HG02852 (cell line): Measurements from ENCODE around the gene GIMAP8.
"Not testable (repeated sequence)": the region's sequence is repeated elsewhere in the genome, so short reads cannot be mapped to it uniquely, and the experiment has no call there.

Source experiments
- ATAC-seq: cut with Tn5 transposase; IDR thresholded peaks from one replicate; pipeline ENCODE4 v1.9.1; 2021; ENCODE audit warnings: mild to moderate bottlenecking, moderate library complexity; ENCODE audit not compliant: unreplicated experiment

Gene GIMAP8

DNA sequence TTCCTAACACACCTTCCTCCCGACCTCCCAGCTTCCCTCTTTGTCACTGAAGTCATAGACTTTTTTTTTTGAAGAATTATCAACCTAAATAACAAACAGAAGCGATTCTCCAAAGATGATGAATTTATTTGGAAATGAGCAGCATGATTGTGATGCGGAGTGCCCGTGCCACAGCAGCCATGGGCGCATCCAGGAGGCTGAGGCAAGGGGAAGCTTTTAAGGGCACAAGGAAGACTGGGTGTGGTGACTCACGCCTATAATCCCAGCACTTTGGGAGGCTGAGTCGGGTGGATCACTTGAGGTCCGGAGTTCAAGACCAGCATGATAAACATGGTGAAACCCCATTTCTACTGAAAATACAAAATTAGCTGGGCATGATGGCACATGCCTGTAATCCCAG, 16.2 kb upstream of the GIMAP8 start:
- no peak for ATAC-seq

DNA sequence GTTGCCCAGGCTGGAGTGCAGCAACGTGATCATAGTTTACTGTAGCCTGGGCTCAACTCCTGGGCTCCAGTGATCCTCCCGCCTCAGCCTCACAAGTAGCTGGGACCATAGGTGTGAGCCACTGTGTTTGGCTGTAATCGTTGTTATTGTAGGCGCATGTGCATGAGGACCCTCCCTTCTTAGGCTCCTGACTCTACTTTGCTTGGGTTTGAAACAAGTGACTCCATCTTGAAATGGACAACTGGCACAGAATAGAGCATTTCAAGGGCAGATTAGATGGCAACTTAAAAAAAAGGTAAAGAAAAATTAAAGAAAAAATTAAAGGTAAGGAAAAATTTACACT, 15.4 kb upstream of the GIMAP8 start:
- no peak for ATAC-seq

DNA sequence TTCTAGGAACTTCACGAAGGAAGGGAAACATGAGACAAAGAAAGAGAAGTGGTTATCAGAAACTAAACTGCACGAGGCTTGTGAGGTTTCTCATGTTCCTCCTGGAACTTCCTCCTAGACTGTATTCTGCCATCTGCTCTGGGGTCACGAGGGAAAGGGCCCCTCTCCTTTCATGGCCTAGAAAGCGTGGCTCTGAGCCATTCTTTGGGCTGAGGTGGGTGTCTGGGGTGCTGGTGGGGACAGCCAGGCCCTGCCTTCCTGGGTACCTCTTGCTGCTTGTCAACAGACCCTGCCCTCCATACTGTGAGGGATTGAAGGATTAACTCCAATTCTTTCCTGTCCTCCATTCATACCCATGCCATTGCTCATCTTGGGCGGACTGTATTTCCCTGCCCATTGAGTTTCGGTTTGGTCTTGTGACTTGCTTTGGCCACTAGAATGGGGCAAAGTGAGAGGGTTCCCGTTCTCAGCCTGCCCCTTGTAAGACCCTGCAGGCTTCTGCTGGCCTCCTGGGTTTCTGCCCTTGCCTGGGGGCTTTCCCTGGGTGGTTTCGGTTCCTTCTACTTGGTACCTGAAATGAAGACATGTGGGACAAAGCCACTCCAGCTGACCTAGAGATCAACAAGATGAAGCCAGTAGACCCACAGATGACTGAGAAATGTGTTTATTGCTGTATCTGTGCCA, 14.9 kb upstream of the GIMAP8 start:
- ATAC-seq, result peak; percentile 90

DNA sequence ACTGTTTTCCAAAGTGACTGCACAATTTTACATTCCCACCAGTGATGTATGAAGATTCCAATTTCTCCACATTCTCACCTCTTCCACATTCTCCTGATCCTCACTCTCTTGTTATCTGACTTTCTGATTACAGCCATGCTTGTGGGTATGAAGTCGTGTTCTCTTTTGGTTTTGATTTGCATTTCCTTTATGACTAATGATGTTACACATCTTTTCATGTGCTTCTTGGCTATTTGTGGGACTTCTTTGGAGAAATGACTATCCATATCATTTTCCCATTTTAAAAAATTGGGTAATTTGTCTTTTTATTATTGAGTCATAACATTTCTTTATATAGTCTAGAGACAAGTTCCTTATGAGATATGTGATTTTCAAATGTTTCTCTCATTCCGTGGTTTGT, 10.5 kb upstream of the GIMAP8 start:
- ATAC-seq, result no peak

DNA sequence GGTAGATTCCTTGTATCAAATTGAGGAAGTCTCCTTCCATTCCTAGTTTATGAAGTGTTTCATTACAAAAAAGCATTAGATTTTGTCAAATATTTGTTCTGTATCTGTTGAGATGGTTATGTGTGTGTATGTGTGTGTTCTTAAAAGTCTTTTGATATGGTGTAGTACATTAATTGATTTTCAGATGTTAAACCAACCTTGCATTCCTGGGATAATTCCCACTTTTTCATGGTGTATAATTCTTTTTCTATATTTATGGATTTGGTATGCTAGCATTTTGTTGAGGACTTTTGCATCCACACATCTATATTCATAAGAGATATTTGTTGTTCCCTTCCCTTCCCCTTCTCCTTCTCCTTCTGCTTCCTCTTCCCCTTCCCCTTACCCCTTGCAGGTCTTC, 8.9 kb upstream of the GIMAP8 start:
- ATAC-seq, result no peak

DNA sequence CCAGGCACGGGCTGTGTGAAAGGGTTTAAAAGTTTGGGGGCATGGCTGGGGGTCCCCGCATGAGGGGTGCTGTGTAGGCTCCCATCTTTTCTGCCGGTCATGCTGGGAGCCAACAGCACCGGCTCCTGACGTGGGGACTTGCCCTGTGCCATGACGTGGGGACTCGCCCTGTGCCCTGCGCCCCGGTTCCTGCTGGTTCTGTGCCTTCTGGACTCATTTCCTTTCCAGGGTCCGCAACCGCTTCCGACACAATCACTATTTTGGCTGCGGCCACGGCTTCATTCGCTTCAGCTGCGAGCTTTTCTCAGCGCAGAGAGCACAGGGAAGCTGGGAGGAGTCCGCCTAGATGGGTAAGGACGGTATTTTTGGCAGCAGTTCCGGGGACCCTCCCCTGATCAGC, 7.6 kb upstream of the GIMAP8 start:
- no peak for ATAC-seq

DNA sequence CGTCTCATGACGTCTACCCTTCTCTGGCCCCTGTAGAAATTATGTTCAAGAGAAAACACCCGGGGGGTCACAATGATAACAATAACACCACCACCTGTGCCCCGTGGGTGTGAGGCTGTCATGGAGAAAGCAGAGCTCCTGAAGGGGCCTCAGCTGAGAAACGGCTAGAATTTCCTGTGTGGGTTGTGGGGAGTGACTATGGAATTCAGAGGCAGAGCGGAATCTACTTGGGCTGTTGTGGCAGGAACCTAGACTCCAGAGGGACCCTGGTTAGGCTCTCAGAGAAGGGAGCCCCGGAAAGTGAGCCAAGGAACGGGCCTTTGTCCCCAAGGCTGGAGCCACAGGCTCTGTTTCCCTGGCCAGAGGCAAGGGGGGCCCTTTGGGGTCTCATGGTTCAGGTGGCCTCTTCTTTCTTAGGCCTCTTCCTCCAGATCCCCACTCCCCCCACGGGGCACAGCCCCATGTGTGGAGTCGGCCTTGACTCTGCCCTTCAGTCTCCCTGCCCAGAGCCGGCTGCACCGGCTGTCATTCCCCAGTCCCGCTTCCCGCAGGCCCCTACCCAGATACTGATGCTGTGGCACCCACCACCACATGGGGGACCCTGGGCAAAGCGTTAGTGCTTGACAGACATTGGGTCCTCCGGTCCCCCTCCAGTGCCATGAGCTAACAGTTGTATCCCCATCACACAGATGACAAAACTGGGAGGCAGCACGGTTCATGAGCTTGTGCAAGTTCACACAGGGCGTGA, 6.5 kb upstream of the GIMAP8 start:
- ATAC-seq, result no peak

DNA sequence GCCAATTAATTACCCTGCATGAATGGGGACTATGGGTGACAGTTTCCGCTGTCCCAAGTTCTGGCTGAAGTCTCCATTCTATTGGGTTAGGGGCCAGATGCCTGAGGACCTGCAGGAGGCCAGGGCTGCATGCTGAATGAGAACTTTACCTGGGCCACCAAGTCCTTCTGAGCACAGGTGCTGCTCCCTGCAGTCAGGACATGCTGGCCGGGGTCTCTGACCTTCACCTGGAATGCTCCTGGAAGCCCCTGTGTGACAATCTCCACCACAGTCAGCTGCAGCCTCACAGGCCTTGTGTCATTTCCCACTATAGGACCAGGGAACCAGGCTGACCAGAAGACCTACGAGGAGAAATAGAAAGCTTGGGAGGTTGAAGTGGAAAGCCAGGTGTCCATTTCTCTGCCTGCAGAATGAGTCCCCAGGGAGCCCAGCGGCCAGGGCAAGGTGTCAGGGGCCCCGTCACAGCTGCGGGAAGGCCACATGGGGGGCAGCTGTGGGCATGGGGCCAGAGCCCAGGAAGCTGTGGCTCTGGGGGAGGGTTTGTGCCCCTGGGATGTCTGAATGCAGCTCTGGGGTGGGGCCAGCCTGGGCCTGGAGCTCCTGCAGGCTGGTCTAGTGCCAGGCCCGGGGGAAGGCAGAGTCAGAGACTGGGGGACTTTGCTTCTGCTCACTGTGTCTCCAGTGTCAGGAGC, 5.6 kb upstream of the GIMAP8 start:
- ATAC-seq, result no peak

DNA sequence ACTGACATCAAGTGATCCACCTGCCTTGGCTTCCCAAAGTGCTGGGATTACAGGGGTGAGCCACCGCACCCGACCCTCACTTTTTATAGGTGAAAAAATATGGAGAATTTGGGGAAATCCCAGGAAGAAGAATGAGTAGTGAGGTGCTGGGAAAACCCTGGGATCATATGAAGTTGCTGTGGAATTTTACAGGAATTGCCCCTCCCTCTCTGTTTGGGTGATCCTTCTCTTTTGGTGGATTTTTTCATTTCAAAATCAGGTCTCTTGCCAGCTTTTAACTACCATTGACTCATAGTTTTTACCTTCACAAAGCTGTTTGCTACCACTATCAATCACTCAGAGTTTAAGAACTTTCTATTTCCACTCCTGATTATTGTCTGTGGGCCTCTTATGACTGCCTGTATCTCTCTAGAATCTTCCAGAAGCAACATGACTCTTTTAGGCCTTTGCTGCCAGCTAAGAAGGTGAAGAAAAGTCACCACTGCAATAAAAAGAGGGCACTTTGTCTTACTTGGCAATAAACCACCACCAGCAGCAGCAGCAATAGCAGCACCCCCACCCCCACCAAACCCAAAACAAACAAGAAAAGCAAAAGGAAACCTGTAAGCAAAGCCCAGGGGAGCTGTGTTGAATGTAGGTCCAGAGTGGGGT, 4.0 kb upstream of the GIMAP8 start:
- no peak for ATAC-seq

DNA sequence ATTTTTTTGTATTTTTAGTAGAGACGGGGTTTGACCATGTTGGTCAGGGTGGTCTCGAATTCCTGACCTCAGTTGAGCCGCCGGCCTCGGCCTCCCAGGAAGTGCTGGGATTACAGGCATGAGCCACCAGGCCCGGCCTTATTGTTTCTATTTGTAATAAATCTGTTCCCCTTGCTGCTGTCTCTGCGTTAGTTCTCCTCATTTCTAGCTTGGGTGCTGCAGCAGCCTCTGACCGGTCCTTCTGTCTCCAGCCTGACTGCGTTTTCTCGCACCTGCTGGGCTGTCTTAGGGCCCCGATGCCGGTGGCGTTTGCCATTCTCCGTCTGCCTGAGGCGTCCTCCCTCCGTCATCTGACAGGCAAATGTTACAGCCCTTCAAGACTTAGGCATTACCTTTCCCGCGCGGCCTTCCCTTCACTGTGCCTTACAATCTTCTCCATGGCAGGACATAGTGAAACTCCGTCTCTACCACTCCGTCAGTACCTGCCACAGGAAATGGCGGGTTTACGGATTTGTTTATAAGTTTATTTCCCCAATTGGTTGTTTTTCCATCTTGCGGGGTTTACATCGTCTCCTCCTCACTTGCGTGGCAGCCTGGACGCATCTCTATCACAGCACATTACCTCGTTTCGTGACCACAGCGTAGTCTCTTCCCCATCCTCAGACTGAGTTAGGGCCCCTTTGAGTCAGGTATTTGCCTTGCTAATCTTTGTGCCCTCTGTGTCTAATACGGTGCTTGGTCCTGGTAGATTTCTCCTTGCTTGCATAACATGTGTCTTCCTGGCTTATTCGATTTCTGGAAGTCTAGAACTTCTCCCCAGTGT, 2.3 kb upstream of the GIMAP8 start:
- no peak for ATAC-seq

DNA sequence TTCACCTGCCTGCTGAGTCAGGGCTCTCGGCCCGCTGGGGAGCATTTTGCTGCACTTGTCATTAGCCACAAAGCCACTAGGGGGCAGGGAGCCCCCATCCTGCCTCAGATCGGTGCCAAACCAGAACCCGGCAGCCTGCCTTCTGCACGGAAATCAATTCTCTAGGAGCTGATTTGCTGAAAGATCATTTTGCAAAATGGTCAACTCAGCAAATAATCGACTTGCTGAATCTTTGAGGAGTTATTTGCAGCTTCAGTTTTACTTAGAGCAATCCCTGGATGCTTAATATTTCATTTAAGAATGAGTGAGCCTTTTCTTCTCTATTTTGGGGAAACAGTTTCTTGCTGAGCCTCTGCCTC, 1.7 kb upstream of the GIMAP8 start:
- ATAC-seq, result no peak

DNA sequence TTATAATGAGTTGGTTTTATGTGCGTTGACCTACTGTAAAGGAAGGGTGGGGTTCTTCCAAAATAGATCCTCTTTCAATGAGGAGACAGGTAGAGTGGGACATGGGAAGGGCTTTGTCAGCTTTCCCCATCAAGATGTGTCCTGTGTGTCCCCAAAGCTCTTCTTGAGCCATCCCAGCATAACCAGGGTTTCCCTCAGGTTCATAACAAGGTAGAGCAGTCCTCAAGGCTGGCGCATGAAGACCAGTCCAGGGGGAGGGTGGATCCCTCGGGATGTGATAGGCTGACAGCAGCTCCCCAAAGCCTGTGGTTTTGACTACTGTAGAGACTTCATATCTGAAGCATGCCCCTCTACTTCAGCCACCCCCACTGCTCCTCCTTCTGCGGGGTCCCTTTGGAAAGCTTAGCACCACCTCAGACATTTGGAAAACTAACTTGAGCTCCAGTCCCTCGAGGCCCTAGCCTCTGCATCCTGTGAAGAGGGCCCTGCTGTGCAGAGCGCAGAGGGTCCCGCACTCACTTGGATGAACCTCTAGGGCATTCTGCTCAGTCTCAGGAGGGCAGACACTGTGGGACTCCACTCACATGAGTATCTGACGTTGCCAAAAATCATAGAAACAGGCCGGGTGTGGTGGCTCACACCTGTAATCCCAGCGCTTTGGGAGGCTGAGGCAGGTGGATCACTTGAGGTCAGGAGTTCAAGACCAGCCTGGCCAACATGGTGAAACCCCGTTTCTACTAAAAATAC, 1.1 kb upstream of the GIMAP8 start:
- ATAC-seq, result no peak

DNA sequence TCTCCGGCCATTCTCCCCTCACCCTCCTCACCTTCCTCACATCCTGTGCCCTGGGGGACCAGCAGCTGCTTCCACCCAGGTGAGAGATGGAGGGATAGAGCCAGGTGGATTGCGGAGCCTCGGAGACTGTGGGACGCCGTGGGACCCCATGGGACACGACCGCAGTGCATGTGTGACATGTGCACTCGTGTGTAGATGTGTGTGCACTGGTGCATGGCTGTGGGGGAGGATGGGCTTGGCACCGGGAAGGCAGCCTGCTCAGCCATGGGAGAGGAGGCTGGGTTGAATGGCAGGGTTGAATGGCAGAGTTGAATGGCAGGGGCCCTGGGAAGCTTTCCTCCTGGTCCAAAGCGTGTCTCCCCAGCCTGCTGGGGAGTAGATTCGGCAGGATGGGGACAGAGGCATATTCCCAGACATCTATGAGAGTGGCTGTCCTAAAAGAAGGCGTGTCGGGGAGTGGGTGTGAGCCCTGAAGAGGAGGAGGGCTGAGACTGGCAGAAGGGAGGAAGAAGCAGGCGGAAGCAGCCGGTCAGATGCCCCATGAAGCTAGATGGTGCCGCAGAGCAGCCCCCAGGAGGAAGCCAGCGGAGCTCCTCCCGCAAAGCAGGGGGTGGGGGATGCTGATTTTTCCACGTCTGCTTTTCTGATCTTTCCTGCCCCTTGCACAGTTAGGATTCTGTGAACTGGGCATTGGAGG, 815 bp downstream of the GIMAP8 start:
- peak; percentile 35 for ATAC-seq

DNA sequence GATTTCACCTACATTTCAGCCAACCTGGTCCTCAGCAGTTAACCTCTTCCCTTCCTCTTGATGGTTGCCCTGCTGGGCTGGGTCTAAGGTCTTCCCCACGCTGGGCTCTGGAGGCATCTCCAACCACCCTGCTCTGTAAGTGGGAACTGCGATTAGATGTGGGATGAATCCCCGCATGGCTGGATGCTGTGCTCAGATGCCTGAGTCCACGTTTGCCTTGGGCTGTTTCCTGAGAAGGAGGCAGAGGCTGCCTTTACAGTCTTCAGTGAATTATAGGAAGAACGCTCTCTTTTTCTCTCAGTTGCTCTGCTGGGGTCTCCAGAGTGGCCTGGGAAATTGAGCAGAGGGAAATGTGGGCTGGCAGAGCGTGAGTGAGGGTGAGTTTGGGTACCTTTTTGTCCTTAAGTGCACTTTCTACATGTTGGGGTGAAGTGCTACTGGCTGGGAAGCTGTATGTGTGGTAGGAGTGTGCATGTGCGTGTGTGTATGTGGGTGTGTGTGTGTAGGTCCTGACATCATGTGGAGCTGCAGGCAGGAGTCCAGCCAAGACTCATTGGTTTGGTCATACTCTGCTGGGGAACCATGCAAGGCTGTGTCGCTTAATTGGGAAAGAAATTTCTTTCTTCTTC, 1.5 kb downstream of the GIMAP8 start:
- no peak for ATAC-seq

DNA sequence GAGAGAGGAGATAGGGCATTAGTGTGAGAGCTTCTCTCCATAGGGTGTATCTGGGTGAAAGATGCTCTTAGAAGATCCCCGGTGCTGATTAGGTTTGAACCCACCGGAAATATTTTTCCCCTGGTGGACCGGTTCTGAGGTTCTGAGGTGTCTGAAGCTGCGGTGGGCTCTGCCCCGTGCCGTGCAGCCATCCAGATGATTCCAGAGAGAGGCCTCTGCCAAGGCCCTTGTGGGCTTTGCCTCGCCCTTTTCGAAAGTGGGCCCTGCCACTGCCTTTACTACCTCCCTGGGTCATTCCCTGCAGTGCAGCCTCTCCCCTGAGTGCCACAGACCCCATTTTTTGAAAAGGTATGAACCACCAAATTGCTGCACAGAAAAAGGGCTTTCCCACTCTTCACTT, 2.8 kb downstream of the GIMAP8 start:
- no peak for ATAC-seq

DNA sequence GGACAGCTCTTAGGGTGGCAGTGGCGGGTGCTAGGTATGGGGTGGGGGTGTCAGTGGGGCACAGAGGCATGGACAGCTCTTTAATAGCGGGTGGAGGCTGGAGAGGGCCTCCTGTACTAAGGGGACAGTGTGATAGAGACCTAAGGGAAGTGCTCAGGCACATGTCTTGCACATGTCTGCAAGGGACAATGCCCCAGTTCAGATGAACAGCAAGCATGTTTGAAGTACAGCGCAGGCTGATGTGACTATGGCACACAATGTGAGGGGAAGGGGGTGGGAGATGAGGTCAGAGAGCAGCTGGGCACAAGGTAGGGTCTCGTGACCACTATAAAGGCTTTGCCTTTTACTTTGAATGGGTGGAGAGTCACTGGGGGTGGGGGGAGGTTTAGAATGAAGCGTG, 3.5 kb downstream of the GIMAP8 start:
- no peak for ATAC-seq

DNA sequence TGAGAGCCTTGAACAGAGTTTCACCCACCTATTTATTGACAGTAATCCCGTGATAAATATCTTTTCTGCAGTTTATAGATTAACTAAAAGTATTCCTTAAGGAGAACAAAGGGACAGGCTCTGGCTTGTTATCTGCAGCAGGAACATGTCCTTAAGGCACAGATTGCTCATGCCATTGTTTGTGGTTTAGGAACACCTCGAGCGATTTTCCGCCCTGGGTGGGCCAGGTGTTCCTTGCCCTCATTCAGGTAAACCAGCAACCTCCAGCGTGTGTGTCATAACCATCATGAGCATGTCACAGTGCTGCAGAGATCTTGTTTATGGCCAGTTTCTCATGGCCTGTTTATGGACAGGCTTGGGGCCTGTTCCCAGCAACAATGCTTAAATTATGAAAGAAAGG, 6.6 kb downstream of the GIMAP8 start:
- ATAC-seq, result not testable (repeated sequence)

DNA sequence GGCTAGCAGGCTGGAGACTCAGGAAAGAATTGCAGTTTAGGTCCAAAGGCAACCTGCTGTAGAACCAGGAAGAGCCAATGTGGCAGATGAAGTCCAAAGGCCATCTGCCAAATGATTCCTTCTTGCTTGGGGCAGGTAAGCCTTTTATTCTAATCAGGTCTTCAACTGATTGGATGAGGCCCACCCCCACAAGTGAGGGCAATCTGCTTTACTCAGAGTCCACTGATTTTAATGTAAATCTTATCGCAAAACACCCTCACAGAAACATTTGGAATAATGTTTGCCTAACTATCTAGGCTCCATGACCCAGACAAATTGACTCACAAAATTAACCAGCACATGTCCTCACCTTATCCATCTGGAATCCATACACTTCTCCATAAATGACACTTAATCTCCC, 7.8 kb downstream of the GIMAP8 start:
- no peak for ATAC-seq

DNA sequence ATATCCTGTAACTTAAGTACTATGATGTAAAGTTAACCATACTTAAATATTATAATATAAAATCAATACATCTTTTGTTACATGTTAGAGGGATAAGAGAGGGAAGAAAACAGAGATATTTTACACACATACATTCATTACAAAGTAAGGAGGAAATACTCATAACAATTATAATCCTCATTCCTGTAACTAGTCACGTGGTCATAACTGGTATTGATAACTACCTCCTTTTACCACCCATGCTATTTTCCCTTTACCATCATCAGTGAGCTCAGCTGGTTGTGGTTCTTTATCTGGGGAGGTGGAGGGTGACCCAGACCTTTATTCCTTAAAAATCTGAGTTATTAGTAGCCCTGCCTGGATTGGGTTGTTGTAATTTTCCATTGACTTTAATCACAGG, 8.3 kb downstream of the GIMAP8 start:
- no peak for ATAC-seq
